Panc1 (cell line): Measurements from ENCODE around the gene ZNF736. TPM values are rescaled to one million over a fixed set of nuclear protein-coding genes. Genes with fewer than 3 reads are reported as not detected.
A peak's percentile ranks its signal among the peaks of the same experiment; 100 is the strongest.

ENCODE experiments used
- ATAC-seq: fragments of 200-7000 bp; cut with Tn5 transposase; 2 replicates; pipeline ENCODE4 v1.9.1; 2020; ENCODE audit warnings: mild to moderate bottlenecking, moderate library complexity
- BruUV-seq: library from RNA; stranded (reverse); fragments of 400-500 nt; replicated peaks from 2 replicates; lab custom pipeline; 2021; lab: Mats Ljungman, UMichigan
- CTCF ChIA-PET: fragments of 300-600 bp; sonication (Branson Sonifier 250); formaldehyde crosslinking; loops from one replicate; lab custom pipeline; 2022; ENCODE audit warnings: antibody characterized with exemption; lab: Charles Lee
- POLR2A ChIA-PET: fragments of 300-600 bp; sonication (Branson Sonifier 250); formaldehyde crosslinking; loops from one replicate; lab custom pipeline; 2022; ENCODE audit warnings: antibody characterized with exemption; lab: Charles Lee
- DNase-seq: peaks from one replicate; pipeline ENCODE4 v3.0.0-alpha.2; 2010; ENCODE audit warnings: low read depth, low spot score
- H3K27ac ChIP-seq: 2 replicates; pipeline ENCODE4 v1.5.1; 2011; ENCODE audit warnings: mild to moderate bottlenecking, low read length, inconsistent platforms
- H3K27me3 ChIP-seq: fragments of 200-500 bp; sonication (Bioruptor generic); 2 replicates; pipeline ENCODE4 v1.6.0; 2014; ENCODE audit warnings: low read length, inconsistent platforms; ENCODE audit not compliant: control insufficient read depth, insufficient read depth
- H3K36me3 ChIP-seq: fragments of 200-500 bp; sonication (Bioruptor generic); 2 replicates; pipeline ENCODE4 v1.5.1; 2014; ENCODE audit warnings: inconsistent platforms, mild to moderate bottlenecking, low read length, moderate library complexity; ENCODE audit not compliant: control insufficient read depth, insufficient read depth
- H3K4me1 ChIP-seq: 2 replicates; pipeline ENCODE4 v1.5.1; 2011; ENCODE audit warnings: inconsistent platforms, mild to moderate bottlenecking, low read length, moderate library complexity; ENCODE audit not compliant: control insufficient read depth, insufficient read depth
- H3K4me3 ChIP-seq, 2 experiments: 2 replicates each; pipeline ENCODE4 v1.5.1; 2011 to 2012; ENCODE audit warnings: low read depth in 2 of 2, low read length in 2 of 2, mild to moderate bottlenecking in 2 of 2, inconsistent platforms in 1 of 2, moderate library complexity in 1 of 2
- H3K9me3 ChIP-seq: fragments of 200-500 bp; sonication (Bioruptor generic); 2 replicates; pipeline ENCODE4 v1.5.1; 2014; ENCODE audit warnings: low read depth, mild to moderate bottlenecking, inconsistent platforms, low read length, moderate library complexity; ENCODE audit not compliant: control insufficient read depth, insufficient read depth
- POLR2AphosphoS5 ChIP-seq: IDR thresholded peaks from 2 replicates; pipeline ENCODE4 v1.6.1; 2012; ENCODE audit warnings: mild to moderate bottlenecking, low read depth, low read length, moderate library complexity
- SIN3A ChIP-seq: IDR thresholded peaks from 2 replicates; pipeline ENCODE4 v1.6.1; 2012; ENCODE audit warnings: low read depth, mild to moderate bottlenecking, low read length, moderate library complexity, borderline replicate concordance; ENCODE audit not compliant: insufficient read depth
- TCF7L2 ChIP-seq: IDR thresholded peaks from 2 replicates; pipeline ENCODE4 v1.6.1; 2011; ENCODE audit warnings: mild to moderate bottlenecking, low read depth, low read length, inconsistent platforms
- in situ Hi-C: cut with HindIII; loops from 2 replicates; pipeline ENCODE4 v1.10.0; 2016; ENCODE audit warnings: low sequenced_read_pairs, low pct_unique_long_range_greater_than_20kb
- intact Hi-C: fragments of 100-400 bp; cut with micrococcal nuclease; formaldehyde crosslinking; loops from one replicate; pipeline ENCODE4 v1.10.0; 2022; ENCODE audit not compliant: unreplicated experiment
- total RNA-seq: library from RNA; stranded (reverse); gene quantifications from one replicate; pipeline ENCODE4 v1.2.1, GENCODE V29; 2021; ENCODE audit not compliant: unreplicated experiment
- TF ChIP-seq, protein P1 (sequence below): fragments of 450-650 bp; IDR thresholded peaks from 2 replicates; pipeline ENCODE4 v1.5.1; 2017; ENCODE audit warnings: mild to moderate bottlenecking
- TF ChIP-seq, protein P2 (sequence below), 2 experiments: IDR thresholded peaks; 2 replicates each; pipeline ENCODE4 v1.6.1; 2011 to 2012; ENCODE audit warnings: low read depth in 2 of 2, control low read depth in 1 of 2, low read length in 1 of 2, mild to moderate bottlenecking in 1 of 2, moderate library complexity in 1 of 2; ENCODE audit not compliant: insufficient read depth in 1 of 2

ZNF736 gene
- total RNA-seq, 1 experiment from 2014 or later: 29.0 TPM

DNA sequence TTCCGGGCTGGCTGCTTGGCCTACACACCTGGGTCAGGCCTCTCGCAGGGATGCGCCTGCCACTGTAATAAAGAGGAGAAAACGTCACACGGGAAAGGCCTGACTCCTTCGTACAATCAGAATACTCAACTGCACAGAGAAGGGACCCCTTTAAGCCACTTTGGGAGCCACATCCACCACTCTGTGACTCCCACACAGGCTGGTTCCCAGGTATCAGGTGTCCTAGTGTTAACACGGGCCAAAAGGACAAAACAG, 5.8 kb upstream of the ZNF736 start:
- ChIA-PET CTCF (no interaction called here), POLR2A (interaction anchor here (1.1 to 1.5 kb wide), 2 partner anchors 9 to 255 kb away, joined by 5 to 6 read pairs; partner anchors contain the start of gene ZNF680)
- Histone ChIP-seq H3K4me1 (peaks cover 5% of the 10 kb centered on the region; the same call in 1 of the 2 replicates), H3K27me3 (no peaks in the 10 kb centered on the region), H3K36me3 (no peaks in the 10 kb centered on the region), H3K4me3 (peak overlapping the region; percentile 80 to 93), H3K9me3 (no peaks in the 10 kb centered on the region), H3K27ac (peak overlapping the region; percentile 99)
- TF ChIP-seq, protein P1, sequence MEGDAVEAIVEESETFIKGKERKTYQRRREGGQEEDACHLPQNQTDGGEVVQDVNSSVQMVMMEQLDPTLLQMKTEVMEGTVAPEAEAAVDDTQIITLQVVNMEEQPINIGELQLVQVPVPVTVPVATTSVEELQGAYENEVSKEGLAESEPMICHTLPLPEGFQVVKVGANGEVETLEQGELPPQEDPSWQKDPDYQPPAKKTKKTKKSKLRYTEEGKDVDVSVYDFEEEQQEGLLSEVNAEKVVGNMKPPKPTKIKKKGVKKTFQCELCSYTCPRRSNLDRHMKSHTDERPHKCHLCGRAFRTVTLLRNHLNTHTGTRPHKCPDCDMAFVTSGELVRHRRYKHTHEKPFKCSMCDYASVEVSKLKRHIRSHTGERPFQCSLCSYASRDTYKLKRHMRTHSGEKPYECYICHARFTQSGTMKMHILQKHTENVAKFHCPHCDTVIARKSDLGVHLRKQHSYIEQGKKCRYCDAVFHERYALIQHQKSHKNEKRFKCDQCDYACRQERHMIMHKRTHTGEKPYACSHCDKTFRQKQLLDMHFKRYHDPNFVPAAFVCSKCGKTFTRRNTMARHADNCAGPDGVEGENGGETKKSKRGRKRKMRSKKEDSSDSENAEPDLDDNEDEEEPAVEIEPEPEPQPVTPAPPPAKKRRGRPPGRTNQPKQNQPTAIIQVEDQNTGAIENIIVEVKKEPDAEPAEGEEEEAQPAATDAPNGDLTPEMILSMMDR: no peak
- TF ChIP-seq, protein P2, sequence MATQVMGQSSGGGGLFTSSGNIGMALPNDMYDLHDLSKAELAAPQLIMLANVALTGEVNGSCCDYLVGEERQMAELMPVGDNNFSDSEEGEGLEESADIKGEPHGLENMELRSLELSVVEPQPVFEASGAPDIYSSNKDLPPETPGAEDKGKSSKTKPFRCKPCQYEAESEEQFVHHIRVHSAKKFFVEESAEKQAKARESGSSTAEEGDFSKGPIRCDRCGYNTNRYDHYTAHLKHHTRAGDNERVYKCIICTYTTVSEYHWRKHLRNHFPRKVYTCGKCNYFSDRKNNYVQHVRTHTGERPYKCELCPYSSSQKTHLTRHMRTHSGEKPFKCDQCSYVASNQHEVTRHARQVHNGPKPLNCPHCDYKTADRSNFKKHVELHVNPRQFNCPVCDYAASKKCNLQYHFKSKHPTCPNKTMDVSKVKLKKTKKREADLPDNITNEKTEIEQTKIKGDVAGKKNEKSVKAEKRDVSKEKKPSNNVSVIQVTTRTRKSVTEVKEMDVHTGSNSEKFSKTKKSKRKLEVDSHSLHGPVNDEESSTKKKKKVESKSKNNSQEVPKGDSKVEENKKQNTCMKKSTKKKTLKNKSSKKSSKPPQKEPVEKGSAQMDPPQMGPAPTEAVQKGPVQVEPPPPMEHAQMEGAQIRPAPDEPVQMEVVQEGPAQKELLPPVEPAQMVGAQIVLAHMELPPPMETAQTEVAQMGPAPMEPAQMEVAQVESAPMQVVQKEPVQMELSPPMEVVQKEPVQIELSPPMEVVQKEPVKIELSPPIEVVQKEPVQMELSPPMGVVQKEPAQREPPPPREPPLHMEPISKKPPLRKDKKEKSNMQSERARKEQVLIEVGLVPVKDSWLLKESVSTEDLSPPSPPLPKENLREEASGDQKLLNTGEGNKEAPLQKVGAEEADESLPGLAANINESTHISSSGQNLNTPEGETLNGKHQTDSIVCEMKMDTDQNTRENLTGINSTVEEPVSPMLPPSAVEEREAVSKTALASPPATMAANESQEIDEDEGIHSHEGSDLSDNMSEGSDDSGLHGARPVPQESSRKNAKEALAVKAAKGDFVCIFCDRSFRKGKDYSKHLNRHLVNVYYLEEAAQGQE (IDR thresholded peaks at IDR 0.05; ENCODE audit: insufficient read depth in 1 of 2, low read depth in 2 of 2, low read length in 1 of 2): no peak
- TF ChIP-seq SIN3A: no peak
- TF ChIP-seq POLR2AphosphoS5: no peak
- intact Hi-C loops (no loop called here), in situ Hi-C loops (no loop called here)
- no peak for DNase-seq
- BruUV-seq: no TSS peak
- ATAC-seq: no peak

DNA sequence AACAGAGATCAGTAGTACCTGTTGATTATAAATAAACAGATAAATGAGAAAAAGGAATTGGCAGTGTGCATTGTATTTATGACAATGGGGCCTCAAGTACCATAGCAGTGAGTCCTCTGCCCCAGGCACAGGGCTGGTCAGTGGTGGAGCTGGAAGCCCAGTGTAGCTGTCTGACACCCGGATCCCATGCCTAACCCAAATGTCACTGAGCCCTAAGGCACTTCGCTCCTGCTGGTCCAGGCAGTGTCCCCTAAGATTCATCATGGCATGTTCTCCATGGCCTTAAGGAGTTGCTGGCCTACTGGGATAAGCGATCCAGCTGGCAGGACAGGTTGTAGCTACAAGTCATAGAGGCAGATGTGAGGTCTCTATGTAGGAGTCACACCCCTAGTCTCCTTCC, 3.3 kb upstream of the ZNF736 start:
- Histone ChIP-seq H3K9me3 (no peaks in the 10 kb centered on the region; the same call in 1 of the 2 replicates), H3K36me3 (no peaks in the 10 kb centered on the region), H3K27me3 (no peaks in the 10 kb centered on the region), H3K4me1 (peaks cover 5% of the 10 kb centered on the region; the same call in 1 of the 2 replicates), H3K27ac (no peak overlapping the region), H3K4me3 (no peak overlapping the region)
- no TSS peak for BruUV-seq
- POLR2A ChIA-PET: no interaction called here
- CTCF ChIA-PET: no interaction called here
- in situ Hi-C loops: no loop called here
- DNase-seq: no peak
- TF ChIP-seq, protein P1: no peak
- no peak for TF ChIP-seq TCF7L2
- TF ChIP-seq SIN3A: no peak
- TF ChIP-seq POLR2AphosphoS5: no peak
- TF ChIP-seq, protein P2 (IDR thresholded peaks at IDR 0.05; ENCODE audit: insufficient read depth in 1 of 2, low read depth in 2 of 2, low read length in 1 of 2): no peak
- ATAC-seq: no peak
- intact Hi-C loops: loop anchor here (10.0 kb wide), 1 partner anchor 254 kb away; the partner anchor contains the start of gene ZNF680
